Stimulated activated CD8-positive, alpha-beta memory T cell treated with anti-CD3 and anti-CD28 coated beads, Interleukin-12 subunit alpha, Interleukin-12 subunit beta, amount 100 ng/mL, for 1 hour (primary cell): ENCODE measurements around the gene GREM1.

ENCODE experiments used
- DNase-seq: peaks from one replicate; pipeline ENCODE4 v3.0.0-alpha.2; 2020; ENCODE audit warnings: low read depth

GREM1 gene

DNA sequence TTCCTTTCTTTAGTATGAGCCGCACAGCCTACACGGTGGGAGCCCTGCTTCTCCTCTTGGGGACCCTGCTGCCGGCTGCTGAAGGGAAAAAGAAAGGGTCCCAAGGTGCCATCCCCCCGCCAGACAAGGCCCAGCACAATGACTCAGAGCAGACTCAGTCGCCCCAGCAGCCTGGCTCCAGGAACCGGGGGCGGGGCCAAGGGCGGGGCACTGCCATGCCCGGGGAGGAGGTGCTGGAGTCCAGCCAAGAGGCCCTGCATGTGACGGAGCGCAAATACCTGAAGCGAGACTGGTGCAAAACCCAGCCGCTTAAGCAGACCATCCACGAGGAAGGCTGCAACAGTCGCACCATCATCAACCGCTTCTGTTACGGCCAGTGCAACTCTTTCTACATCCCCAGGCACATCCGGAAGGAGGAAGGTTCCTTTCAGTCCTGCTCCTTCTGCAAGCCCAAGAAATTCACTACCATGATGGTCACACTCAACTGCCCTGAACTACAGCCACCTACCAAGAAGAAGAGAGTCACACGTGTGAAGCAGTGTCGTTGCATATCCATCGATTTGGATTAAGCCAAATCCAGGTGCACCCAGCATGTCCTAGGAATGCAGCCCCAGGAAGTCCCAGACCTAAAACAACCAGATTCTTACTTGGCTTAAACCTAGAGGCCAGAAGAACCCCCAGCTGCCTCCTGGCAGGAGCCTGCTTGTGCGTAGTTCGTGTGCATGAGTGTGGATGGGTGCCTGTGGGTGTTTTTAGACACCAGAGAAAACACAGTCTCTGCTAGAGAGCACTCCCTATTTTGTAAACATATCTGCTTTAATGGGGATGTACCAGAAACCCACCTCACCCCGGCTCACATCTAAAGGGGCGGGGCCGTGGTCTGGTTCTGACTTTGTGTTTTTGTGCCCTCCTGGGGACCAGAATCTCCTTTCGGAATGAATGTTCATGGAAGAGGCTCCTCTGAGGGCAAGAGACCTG is 13.2 kb downstream of the GREM1 start:
- DNase-seq = no peak

- DNase-seq = no peak
Observed at GRCh38 chr15:32732574-32733157, 14.9 kb downstream of the GREM1 start.

DNA sequence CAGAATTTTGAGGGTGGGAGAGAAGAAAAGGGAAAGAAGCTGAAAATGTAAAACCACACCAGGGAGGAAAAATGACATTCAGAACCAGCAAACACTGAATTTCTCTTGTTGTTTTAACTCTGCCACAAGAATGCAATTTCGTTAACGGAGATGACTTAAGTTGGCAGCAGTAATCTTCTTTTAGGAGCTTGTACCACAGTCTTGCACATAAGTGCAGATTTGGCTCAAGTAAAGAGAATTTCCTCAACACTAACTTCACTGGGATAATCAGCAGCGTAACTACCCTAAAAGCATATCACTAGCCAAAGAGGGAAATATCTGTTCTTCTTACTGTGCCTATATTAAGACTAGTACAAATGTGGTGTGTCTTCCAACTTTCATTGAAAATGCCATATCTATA is 15.5 kb downstream of the GREM1 start:
- no peak for DNase-seq

- DNase-seq = no peak
Observed at GRCh38 chr15:32735989-32736700, 18.3 kb downstream of the GREM1 start.

DNA sequence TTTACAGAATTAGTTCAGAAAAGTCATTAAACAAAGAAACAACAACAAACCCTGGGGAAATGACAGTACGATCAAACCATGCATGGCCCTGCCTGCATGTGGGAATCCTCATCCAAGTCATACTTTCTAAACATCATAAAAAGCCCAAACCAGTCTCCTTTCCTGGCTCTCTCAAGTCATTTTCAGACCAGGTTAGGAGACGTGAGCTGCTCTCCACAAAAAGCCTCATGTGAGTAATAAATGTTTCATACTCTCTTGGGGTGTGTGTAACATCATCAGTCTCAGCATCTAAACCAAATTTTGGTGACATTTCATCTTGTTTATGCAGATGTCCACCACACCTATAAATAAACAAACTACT is 18.9 kb downstream of the GREM1 start:
- no peak for DNase-seq

GRCh38 chr15:32737304-32737703 is 19.5 kb downstream of the GREM1 start:
- no peak for DNase-seq

DNA sequence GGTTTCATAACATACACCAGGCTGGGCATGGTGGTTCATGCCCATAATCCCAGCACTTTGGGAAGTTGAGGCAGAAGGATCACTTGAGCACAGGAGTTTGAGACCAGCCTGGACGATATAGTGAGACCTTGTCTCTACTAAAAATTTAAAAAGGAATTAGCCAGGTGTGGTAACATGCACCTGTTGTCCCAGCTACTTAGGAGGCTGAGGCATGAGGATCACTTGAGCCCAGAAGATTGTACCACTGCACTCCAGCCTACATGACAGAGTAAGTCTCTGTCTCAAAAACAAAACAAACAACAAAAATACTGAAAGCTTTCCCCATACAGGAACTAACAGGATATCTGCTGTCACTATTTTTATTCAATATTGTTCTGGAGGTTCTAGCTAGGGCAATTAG is 20.9 kb downstream of the GREM1 start:
- DNase-seq = no peak

- no peak for DNase-seq
Observed at GRCh38 chr15:32739522-32740063, 21.8 kb downstream of the GREM1 start.

DNA sequence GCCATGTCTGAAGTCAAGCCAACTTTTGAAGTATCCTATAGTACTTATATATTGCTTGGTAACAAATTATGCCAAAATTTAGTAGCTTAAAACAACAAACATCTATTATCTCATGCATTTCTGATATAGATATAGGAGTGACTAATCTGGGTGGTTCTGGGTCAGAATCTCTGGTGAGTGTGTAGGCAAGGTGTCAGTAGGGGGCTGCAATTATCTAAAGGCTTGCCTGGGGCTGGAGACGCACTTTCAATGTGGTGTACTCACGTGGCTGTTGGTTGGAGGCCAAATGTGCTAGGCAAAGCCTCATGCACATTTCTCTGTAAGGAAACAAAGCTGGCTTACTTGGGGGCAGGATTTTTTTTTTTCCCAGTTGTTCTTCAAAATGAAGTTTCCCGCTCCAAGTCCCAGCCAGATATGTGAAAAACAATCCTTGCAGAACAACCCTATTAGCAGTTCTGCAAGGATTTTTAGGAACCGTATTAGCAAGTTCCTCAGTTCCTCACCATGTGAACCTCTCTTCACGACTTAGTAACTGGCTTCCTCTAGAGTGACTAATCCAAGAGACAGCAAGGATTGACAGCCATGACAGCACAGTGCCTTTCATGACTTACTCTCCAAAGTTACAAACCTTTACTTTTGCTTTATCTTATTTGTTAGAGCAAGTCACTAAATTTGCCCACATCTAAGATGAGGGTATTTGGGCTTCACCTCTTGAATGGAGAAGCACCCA is 25.8 kb downstream of the GREM1 start:
- DNase-seq = no peak

GRCh38 chr15:32746116-32746857 is 28.5 kb downstream of the GREM1 start:
- no peak for DNase-seq

GRCh38 chr15:32747921-32748342 is 30.1 kb downstream of the GREM1 start:
- DNase-seq = no peak

GRCh38 chr15:32750979-32751378 is 33.2 kb downstream of the GREM1 start:
- no peak for DNase-seq

- no peak for DNase-seq
Observed at GRCh38 chr15:32757426-32757825, 39.6 kb downstream of the GREM1 start.

- DNase-seq = no peak
Observed at GRCh38 chr15:32763295-32763694, 45.5 kb downstream of the GREM1 start.

DNA sequence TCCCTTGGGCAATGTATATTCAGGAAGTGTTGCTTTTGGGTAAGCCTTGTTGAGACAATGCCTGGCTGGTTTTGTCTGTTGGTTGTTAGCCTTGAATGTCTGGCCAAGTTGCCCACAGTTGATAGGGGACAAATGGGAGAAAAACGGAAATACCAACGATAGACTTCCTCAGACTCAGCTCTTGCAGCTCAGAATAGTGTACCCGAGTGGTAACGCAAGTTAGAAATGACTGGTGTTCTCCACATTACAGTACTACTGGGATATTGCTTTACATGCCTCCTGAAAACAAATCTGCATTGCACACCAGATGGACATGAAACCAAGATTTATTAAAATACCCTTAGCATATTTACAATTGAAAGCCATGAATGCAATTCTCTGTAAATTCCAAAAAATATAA is 47.4 kb downstream of the GREM1 start:
- DNase-seq = no peak

DNA sequence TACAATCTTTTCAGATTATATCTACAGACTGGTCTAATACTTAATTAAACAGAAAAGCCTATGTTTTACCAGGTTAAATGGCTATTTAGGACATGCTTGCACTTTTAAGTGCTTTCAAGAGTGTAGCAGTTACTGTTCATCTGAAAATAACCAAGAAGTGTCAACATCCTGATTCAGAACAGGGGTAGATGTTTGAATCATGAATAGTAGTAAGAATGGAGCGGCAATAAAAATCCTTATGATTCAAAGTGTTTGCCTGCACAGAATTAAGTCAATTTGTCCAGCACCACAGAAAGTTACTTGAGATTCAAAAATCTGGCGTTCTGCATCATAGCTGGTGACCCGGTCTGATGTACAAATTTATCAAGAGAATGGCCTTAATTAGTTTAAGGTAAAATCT is 48.3 kb downstream of the GREM1 start:
- DNase-seq = no peak

- DNase-seq = no peak
Observed at GRCh38 chr15:32767236-32767635, 49.4 kb downstream of the GREM1 start.

- no peak for DNase-seq
Observed at GRCh38 chr15:32774022-32774421, 56.2 kb downstream of the GREM1 start.

DNA sequence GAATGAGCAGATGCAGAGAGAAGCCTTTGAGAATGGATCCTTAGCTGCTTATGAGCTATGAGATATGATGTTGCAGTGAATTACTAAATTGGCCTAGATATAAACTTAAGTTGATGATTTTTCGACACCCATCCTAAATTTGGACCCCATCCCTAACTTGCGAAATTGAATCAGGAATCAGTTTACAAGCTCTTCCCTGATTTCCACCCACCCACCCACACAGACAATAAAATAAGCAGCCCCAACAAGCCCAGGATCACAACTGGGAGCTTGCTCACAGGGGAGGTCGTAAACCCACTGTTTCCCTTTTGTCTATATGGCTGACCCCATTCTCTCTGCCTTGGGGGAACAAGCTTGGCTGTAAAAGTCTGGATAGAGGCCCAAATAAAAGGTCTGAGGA is 57.3 kb downstream of the GREM1 start:
- no peak for DNase-seq

DNA sequence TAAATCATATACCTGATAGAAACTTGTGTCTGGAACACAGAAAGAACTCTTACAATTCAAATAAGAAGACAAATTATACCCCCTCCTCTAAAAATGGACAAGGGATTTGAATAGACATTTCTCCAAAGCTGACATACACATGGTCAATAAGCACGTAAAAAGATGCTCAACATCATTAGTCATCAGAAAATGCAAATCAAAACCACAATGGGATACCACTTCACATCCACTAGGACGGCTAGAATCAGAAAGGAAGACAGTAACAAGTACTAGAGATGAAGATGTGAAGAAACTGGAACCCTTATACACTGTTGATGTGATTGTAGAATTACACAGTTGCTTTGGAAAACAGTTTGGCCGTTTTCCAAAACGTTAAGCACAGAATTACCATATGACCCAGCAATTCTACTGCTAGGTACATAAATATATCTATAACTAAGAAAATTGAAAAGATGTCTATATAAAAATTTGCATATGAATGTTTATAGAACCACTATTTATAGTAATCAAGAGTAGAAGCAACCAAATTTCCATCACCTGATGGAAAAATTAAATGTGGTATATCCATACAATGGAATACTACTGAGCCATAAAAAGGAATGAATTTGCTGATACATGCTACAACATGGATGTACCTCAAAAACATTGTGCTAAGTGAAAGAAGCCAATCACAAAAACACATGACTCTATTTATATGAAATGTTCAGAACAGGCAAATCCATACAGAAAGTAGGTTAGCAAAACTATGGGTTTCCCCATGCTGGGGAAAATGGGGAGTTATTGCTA is 60.8 kb downstream of the GREM1 start:
- DNase-seq = no peak
